ENCODE data around the gene TANGO2. TPM values are rescaled to one million over a fixed set of nuclear protein-coding genes. Genes with fewer than 3 reads are reported as not detected.

TANGO2 gene
- total and polyA plus RNA-seq, 9 of the 15 experiments (the other 6 are each of a cell fraction or from before 2014, with no cell fraction given): 15.5 to 94.9 (median 70.1) TPM

DNA sequence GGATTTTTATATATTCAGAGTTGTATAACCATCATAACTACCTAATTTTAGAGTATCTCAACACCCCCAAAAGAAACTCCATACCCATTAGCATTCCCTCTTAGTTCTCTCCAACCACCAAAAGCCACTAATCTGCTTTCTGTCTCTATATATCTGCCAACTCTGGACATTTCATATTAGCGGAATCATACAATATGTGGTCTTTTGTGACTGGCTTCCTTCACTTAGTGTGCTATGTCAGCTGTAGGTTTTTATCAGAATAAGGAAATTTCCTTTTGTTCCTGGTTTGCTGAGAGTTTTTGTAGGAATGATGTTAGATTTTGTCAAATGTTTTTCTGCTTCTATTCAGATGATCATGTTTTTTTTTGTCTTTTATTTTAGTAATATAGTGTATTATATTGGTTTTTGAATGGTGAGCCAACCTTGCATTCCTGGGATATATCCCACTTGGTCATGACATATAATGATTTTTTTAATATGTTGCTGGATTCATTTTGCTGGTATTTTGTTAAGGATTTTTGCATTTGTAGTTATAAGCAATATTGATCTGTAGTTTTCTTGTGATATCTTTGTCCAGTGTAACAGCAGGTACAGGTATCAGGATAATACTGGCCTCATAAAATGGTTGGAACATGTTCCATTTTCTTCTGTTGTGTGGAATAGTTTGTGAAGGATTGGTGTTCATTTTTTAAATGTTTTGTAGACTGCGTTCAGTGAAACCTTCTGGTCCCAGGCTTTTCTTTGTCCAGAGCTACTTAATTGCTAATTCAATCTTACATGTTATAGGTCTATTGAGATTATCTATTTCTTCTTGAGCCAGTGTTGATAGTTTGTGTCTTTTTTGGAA, 75.9 kb downstream of the TANGO2 start (continued):
- TF ChIP-seq GABPB1 (CRISPR knock-in tag; IDR thresholded peaks at IDR 0.05) (no peak), SP1 (CRISPR knock-in tag; IDR thresholded peaks at IDR 0.05) (0 out of 2 replicates have a peak, but pooled peaks have one; percentile 23)

GRCh38 chr22:20099099-20099711, 78.3 kb downstream of the TANGO2 start:
- Histone ChIP-seq H3K4me1 (replicated peaks in 1 of 2; ENCODE audit: control insufficient read depth in 2 of 2, insufficient read depth in 2 of 2, low read length in 2 of 2) (peaks cover 0 to 3% of the 10 kb centered on the region in 2 experiments; a peak in 1 of 5 replicates), H3K9me1 (ENCODE audit: control insufficient read depth, insufficient read depth, low read length) (peaks cover 4% of the 10 kb centered on the region), H3K27me3 (ENCODE audit: control insufficient read depth in 2 of 2, insufficient read depth in 2 of 2, low read length in 2 of 2) (no peaks in the 10 kb centered on the region), H4K20me1 (replicated peaks; ENCODE audit: control insufficient read depth, insufficient read depth, low read length) (peaks cover 15% of the 10 kb centered on the region; the same call in 1 of the 2 replicates), H3K79me2 (ENCODE audit: control insufficient read depth, insufficient read depth, low read length) (peaks cover 79% of the 10 kb centered on the region), H3K36me3 (ENCODE audit: control insufficient read depth, insufficient read depth, low read length) (peaks cover 94% of the 10 kb centered on the region), H3K9me3 (replicated peaks; ENCODE audit: control insufficient read depth, insufficient read depth, low read depth, low read length) (no peaks in the 10 kb centered on the region; the same call in 1 of the 2 replicates), H3K4me2 (ENCODE audit: insufficient read depth, low read length) (no peak overlapping the region), H3K9ac (ENCODE audit: insufficient read depth in 1 of 2, low read depth in 2 of 2, low read length in 2 of 2) (peak overlapping the region in 1 of 2 experiments; percentile 21; a peak in 1 of 4 replicates), H3K27ac (ENCODE audit: extremely low read depth, low read depth, low read length) (no peak overlapping the region), H3K4me3 (no peak overlapping the region), H2AFZ (ENCODE audit: low read depth, low read length) (no peak overlapping the region)
- ATAC-seq: no peak
- intact Hi-C loops (cut with micrococcal nuclease) (no loop called here), in situ Hi-C loops (cut with MboI) (no loop called here)
- POLR2A ChIA-PET: interaction anchor here (0.9 to 19.4 kb wide), 3 partner anchors 11 to 80 kb away, joined by 3 to 513 read pairs (median 3); partner anchors contain the start of genes RANBP1 and TRMT2A
- FAIRE-seq: no peak
- DNase-seq (ENCODE audit: extremely low read depth in 1 of 4, low spot score in 3 of 4): no peak
- CTCF ChIA-PET (ENCODE audit: low intra/inter-chr PET ratio): no interaction called here
- BruUV-seq (replicated peaks): no TSS peak
- WGBS (ENCODE audit: insufficient coverage, low coverage, missing lambda C conversion rate): 93% methylated on average over 6 of the region's 6 CpGs
- TF ChIP-seq, protein P1, sequence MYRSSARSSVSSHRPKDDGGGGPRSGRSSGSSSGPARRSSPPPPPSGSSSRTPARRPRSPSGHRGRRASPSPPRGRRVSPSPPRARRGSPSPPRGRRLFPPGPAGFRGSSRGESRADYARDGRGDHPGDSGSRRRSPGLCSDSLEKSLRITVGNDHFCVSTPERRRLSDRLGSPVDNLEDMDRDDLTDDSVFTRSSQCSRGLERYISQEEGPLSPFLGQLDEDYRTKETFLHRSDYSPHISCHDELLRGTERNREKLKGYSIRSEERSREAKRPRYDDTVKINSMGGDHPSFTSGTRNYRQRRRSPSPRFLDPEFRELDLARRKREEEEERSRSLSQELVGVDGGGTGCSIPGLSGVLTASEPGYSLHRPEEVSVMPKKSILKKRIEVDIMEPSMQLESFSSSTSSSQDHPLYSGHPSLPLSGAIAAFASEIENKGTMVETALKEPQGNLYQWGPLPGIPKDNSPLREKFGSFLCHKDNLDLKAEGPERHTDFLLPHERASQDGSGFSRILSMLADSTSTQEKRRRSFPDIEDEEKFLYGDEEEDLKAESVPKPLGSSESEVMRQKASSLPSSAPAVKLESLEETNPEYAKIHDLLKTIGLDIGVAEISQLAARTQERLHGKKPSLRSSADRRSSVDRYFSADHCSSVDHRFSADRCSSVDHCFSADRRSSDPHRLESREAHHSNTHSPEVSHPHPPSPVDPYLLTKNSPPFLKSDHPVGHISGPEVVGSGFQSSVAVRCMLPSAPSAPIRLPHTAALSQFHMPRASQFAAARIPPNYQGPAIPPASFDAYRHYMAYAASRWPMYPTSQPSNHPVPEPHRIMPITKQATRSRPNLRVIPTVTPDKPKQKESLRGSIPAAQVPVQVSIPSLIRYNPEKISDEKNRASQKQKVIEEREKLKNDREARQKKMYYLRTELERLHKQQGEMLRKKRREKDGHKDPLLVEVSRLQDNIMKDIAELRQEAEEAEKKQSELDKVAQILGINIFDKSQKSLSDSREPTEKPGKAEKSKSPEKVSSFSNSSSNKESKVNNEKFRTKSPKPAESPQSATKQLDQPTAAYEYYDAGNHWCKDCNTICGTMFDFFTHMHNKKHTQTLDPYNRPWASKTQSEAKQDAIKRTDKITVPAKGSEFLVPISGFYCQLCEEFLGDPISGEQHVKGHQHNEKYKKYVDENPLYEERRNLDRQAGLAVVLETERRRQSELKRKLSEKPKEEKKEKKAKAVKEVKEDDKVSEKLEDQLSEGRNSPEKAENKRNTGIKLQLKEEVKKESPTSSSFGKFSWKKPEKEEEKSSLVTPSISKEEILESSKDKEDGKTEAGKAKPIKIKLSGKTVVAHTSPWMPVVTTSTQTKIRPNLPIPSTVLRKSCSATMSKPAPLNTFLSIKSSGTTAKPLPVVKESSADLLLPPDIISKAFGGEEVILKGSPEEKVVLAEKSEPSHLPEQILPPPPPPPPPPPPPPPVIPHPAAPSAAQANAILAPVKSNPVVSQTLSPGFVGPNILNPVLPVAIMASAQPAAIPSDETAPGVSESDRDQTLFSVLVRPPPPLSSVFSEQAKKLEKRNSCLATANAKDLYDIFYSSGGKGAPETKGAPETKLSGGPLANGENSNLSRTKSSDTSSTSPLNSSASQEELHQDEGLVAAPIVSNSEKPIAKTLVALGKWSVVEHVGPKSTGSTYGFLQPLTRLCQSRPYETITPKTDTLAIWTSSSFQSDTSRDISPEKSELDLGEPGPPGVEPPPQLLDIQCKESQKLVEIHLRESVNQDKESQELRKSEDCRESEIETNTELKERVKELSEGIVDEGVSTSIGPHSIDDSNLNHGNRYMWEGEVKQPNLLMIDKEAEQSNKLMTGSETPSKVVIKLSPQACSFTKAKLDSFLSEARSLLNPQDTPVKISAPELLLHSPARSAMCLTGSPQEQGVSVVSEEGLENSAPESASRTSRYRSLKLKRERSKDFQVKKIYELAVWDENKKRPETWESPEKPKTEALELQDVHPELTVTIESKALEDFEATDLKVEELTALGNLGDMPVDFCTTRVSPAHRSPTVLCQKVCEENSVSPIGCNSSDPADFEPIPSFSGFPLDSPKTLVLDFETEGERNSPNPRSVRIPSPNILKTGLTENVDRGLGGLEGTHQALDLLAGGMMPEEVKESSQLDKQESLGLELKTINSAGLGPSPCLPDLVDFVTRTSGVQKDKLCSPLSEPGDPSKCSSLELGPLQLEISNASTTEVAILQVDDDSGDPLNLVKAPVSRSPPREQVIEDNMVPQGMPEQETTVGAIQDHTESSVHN (IDR thresholded peaks at IDR 0.05; ENCODE audit: borderline replicate concordance in 1 of 2, low read depth in 1 of 2): no peak
- TF ChIP-seq MIER1 (IDR thresholded peaks at IDR 0.05; ENCODE audit: low read depth) (no peak), TFAM (CRISPR knock-in tag; conservative IDR thresholded peaks at IDR 0.05) (no peak)
- TF ChIP-seq, protein P2, sequence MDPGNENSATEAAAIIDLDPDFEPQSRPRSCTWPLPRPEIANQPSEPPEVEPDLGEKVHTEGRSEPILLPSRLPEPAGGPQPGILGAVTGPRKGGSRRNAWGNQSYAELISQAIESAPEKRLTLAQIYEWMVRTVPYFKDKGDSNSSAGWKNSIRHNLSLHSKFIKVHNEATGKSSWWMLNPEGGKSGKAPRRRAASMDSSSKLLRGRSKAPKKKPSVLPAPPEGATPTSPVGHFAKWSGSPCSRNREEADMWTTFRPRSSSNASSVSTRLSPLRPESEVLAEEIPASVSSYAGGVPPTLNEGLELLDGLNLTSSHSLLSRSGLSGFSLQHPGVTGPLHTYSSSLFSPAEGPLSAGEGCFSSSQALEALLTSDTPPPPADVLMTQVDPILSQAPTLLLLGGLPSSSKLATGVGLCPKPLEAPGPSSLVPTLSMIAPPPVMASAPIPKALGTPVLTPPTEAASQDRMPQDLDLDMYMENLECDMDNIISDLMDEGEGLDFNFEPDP (CRISPR knock-in tag; IDR thresholded peaks at IDR 0.05): no peak

Data from K562 (cell line).